ENCODE data around the gene CD8B.

CD8B gene

GRCh38 chr2:86794861-86795260 lies 66.8 kb downstream of the CD8B start:
- DNase-seq: no peak

DNA sequence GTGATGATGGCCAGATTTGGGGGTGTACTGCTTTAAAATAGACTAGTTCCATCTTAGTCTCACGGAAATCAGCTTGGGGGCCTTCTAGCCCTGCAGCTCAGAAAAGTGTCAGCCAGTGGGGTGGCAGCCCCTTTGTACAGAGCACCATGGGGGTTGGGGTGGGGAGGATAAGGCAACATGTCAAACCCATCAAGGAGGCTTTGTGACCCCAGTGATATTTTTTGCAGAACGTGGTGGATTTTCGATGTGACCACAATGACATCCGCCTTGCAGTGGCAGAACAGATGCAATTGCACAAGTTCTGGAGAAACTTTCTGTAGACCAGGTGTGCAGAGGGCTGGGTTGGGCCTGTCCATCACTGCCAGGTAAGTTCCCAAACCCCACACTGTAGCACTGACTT lies 67.9 kb downstream of the CD8B start:
- DNase-seq: no peak

DNA sequence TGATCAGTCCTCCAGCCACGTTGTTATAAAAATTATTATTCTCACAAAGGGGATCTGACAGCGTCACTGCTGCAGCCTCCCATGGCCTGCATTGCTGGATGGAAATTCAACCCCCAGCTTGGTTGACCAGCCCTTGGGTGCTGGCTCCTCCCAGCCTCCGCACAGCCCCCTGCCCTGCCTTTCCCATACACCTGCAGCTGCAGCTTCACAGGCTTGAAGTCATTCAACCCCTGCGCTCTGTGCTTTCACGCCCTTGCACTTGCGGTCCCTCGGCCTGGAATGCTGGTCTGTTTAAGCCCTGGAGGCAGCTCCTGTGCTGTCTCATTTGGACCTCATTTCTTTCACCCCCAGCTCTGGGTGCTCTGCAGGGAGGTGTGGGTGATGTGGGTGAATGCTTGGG lies 70.1 kb downstream of the CD8B start:
- no peak for DNase-seq

GRCh38 chr2:86790676-86791572 lies 70.8 kb downstream of the CD8B start, which contains the start of gene CD8A:
CD8A (minus strand) TSS chr2:86790913; CDS start chr2:86790825, 88 bp downstream.
- no peak for DNase-seq

DNA sequence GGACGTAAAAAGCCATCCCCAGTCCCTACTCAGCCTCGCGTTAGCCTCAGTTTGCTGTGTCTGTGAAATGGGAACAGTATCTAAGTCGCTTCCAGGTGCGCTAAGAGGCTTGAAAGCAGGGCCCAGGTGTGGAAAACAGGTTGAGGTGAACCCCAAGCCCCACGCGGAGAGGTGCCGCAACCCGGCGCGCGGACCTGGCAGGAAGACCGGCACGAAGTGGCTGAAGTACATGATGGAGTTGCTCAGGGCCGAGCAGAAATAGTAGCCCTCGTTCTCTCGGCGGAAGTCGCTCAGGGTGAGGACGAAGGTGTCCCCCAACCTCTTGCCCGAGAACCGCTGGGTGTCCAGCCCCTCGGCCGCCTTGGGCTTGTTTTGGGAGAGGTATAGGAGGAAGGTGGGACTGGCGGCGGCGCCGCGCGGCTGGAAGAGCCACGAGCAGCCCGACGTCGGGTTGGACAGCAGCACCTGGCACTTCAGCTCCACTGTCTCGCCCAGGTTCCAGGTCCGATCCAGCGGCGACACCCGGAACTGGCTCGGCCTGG lies 71.5 kb downstream of the CD8B start:
- DNase-seq: no peak

DNA sequence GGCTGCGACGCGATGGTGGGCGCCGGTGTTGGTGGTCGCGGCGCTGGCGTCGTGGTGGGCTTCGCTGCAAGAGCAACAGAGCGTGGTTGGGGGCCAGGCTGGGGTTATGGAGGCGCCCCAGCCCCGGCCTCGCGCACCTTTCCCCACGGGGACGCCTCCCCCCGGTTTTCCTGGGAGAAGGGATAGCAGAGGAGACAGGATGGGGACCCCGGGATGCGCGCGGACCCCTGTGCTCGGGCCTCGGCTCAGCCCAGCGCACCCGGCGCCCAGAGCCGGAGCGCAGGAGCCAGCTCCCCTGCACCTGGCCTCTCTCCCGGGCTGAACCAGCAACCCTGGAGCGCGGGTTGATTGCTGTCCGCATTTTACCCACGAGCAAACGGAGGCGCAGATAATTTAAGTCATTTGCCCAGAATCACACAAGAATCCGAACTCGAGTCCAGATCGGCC lies 72.0 kb downstream of the CD8B start:
- DNase-seq: no peak

GRCh38 chr2:86788881-86789686 lies 72.6 kb downstream of the CD8B start:
- DNase-seq: no peak

DNA sequence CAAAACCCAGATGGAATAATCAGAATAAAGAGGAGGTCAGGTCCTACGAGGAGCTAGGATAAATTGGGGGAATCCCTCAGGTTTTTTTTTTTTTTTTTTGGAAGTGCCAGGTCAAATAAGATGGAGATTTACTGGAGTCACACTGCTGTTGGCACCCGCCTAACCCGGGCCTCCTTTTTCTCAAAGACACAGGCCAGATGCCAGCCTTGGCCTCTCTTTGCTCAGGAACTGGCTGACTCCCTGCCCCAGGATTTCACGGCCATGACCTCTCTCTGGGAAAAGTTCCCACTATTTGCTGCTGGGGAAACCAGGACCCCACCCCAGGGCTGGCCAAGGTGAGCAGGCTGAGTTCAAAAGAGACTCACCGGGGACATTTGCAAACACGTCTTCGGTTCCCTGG lies 73.5 kb downstream of the CD8B start:
- no peak for DNase-seq

DNA sequence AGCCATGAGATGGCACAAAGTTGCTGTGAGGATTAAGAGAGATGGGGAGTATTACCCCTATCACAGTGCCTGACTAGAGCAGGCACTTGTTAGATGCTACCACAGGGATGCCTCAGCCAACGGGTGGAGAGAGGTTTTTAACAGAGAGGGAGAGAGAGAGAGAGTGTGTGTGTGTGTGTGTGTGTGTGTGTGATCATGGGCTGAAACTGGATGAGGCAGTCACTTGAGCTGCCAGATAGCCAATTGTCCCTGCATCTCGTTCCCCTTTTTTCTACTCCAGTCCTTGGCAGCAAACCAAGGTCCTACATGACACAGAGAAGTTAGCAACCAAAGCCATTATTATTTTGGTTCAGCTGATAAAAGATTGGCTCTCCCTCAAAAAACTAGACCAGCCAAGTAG lies 74.0 kb downstream of the CD8B start:
- no peak for DNase-seq

GRCh38 chr2:86786001-86786536 lies 75.6 kb downstream of the CD8B start:
- DNase-seq: no peak

GRCh38 chr2:86785456-86785855 lies 76.2 kb downstream of the CD8B start:
- DNase-seq: no peak

DNA sequence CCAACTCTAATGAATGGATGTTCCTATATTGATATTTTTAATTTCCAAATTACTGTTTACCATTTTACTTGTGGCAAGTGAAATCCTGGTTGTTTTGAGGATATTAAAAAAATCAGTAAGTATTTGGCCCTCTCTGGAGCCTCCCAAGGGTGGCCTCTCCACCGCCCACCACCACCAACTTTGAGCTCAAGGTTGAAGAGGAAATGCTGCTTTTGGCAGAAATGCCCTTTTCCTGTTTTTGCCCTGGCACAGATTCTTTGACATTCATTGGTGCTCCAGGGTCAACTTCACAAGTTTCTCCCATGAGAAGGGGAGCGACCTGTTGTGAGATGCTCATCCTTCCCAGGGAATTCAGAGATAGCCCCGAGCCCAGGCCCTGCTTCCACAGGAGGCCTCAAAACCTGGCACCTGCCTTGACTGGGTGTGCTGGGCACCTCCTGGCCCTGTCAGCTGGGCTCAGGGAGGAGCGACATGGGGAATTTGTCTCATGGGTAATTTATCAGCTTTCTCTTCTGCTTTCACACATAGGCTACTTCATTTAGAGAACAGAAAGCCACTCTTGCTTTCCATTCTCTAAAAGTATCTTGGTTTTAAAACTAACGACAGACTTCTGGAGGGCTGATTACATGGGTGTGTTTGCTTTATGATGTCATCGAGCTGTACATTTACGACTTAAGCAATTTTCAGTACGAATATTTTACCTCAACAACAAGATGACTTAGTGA lies 77.9 kb downstream of the CD8B start:
- DNase-seq: no peak

GRCh38 chr2:86782748-86783147 lies 78.9 kb downstream of the CD8B start:
- no peak for DNase-seq

GRCh38 chr2:86781363-86781762 lies 80.3 kb downstream of the CD8B start:
- DNase-seq: no peak

DNA sequence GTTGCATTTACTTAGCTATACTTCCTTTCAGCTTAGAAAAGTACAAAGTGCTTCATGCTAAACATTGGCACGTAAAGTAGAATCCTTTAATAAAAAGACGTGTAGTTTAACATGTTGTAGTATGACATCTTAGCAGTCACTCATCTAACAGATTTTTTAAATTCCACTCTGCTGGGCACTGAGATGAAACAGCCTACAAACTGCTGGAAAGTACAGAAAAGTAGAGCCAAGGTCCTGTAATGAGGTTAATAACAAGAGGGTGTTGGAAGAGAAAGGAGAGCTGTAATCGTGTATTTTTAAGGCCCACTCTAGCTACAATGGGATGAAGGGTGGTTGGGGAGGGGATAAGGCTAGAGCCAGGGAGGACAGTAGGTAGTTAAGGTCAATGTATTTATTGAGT lies 81.7 kb downstream of the CD8B start:
- DNase-seq: no peak

- DNase-seq: no peak
Observed at GRCh38 chr2:86778957-86779356, 82.7 kb downstream of the CD8B start.

DNA sequence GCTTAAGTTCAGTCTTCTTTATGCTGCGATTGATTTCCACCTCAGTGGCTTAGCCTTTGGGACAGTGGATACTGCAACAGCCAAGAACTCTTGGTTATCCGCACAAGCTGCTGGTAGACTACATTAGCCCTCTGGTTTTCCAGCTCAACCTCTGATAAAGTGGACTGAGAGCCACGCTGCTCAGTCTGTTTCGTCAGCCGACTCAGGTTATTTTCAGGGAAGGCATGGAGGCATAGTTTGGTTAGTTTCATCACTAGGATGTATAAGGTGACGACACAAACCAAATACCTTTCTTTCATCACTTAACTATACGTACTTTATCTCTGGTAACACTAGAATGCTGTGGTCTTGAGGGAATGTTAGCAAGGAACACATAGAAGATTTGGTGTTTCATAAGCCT lies 85.2 kb downstream of the CD8B start:
- no peak for DNase-seq

DNA sequence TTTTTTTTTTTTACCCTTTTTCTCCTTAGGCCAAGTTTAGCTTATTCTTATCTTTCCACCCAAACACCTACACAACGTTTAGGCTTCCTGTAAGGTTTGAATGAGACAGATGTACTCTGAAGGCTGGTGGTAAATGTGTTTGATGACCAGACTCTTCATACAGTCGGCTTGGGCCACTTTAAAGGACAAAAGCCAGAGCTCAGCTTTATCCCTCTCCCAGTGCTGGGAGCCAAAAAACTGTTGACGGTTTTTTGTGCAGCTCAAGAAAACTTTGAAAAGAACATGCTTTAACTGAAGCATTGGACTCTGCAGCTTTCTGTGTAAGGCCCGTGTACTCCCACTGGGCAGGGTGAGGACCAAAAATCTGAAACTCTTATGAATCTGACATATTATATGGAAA lies 86.3 kb downstream of the CD8B start:
- DNase-seq: no peak

GRCh38 chr2:86774862-86775261 lies 86.8 kb downstream of the CD8B start:
- no peak for DNase-seq

GRCh38 chr2:86772611-86773010 lies 89.1 kb downstream of the CD8B start:
- DNase-seq: no peak

DNA sequence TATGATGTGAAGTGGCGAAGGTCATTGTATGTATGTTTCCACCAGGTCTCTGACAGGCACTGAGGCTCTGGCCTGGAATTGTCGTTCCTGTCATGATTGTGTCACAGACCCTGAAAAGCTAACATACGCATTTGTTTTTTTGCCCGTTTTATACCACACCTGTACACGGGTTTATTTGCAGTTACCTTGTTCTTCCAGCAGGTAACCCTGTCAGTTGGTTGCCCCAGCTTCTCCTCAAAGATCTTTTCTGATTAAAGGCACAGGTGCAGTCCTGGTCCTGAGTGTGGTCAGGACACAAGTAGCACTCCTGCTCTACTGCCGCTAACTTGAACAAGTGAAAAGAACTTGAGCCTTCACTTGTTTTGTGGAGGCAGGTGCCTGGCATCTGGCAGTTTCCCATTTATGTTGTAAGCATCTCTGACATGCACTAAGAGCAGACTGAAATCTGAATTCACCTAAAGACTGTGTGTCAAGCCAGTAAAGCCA lies 90.8 kb downstream of the CD8B start:
- no peak for DNase-seq

DNA sequence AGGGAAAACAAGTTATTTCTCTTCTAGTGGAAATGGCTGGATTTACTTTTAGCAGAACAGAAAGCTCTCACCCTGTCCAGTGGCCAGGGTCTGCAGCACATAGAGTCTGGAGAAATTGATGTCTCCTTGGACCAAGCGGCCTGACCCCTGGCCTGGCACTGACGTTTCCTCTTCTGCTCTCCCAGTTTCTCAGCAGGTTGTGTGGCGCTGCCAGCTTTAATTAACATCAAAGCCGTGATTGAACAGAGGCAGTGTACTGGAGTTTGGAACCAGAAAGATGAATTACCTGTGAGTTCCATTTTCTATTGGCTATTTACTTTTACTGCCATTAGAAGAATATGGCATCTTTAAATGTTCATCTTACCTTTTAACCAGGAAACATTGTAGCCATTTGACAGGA lies 91.8 kb downstream of the CD8B start:
- DNase-seq: no peak
